ENCODE data around the gene DYNC1I1. TPM values are rescaled to one million over a fixed set of nuclear protein-coding genes. Genes with fewer than 3 reads are reported as not detected.

The DYNC1I1 gene
- total and polyA plus RNA-seq, 2 experiments from 2014 or later = 1.4 to 4.1 TPM

GRCh38 chr7:95805909-95806308 is 33.6 kb downstream of the DYNC1I1 start (continued):
- TF ChIP-seq ZNF462 (CRISPR knock-in tag; IDR thresholded peaks at IDR 0.05) (no peak), JUNB (IDR thresholded peaks at IDR 0.05; ENCODE audit: unreplicated experiment) (no peak), EZH2 (IDR thresholded peaks at IDR 0.05; ENCODE audit: low read depth, unreplicated experiment) (no peak), CREB1 (CRISPR knock-in tag; IDR thresholded peaks at IDR 0.05; ENCODE audit: low read depth) (no peak)

GRCh38 chr7:95808396-95808795 is 36.0 kb downstream of the DYNC1I1 start:
- H3K4me1 Mint-ChIP-seq = peaks cover 12% of the 10 kb centered on the region
- ATAC-seq = no peak
- H3K36me3 Mint-ChIP-seq (ENCODE audit: low read depth) = no peaks in the 10 kb centered on the region
- Histone ChIP-seq H3K4me2 (no peak overlapping the region), H3K36me3 (ENCODE audit: insufficient read depth) (no peaks in the 10 kb centered on the region), H4K20me1 (replicated peaks; ENCODE audit: insufficient read depth) (no peaks in the 10 kb centered on the region), H3K27ac (ENCODE audit: low read depth) (no peak overlapping the region), H3K79me2 (replicated peaks; ENCODE audit: insufficient read depth) (no peaks in the 10 kb centered on the region), H3K27me3 (ENCODE audit: insufficient read depth) (no peaks in the 10 kb centered on the region), H3K4me3 (no peak overlapping the region), H3K9me2 (ENCODE audit: insufficient read depth) (no peaks in the 10 kb centered on the region), H3K4me1 (ENCODE audit: insufficient read depth) (peaks cover 10% of the 10 kb centered on the region), H3F3A (replicated peaks; ENCODE audit: low read depth) (no peaks in the 10 kb centered on the region), H2AFZ (no peak overlapping the region)
- no peaks in the 10 kb centered on the region for H3K27me3 Mint-ChIP-seq (ENCODE audit: insufficient read depth, low read depth, poor library complexity)
- H3K4me3 Mint-ChIP-seq = no peak overlapping the region
- no peaks in the 10 kb centered on the region for H3K9me3 Mint-ChIP-seq
- DNase-seq (ENCODE audit: low spot score) = no peak
- no peak overlapping the region for H3K27ac Mint-ChIP-seq
- no peak for TF ChIP-seq ZNF331 (CRISPR knock-in tag; IDR thresholded peaks at IDR 0.05; ENCODE audit: low read depth)

All from GM23338 (cell line).